GM18858 (cell line): ENCODE measurements around the gene AGXT.

Experiments
- ATAC-seq: cut with Tn5 transposase; IDR thresholded peaks from one replicate; pipeline ENCODE4 v1.9.1; 2021; ENCODE audit not compliant: unreplicated experiment

Gene AGXT

GRCh38 chr2:240868286-240869108 lies at the start of gene AGXT:
Gene AGXT, plus strand, starts transcription at chr2:240868824. Its CDS starts 42 bp downstream, at chr2:240868866.
- no peak for ATAC-seq

- no peak for ATAC-seq
These were observed 49.3 kb upstream of the AGXT start for GRCh38 chr2:240819126-240819857.

- ATAC-seq = no peak
These were observed 48.6 kb upstream of the AGXT start, which contains the start of gene KIF1A for GRCh38 chr2:240819858-240820606. Gene KIF1A, minus strand, starts transcription at chr2:240820219. Its CDS starts 22,467 bp downstream, at chr2:240797752.

- ATAC-seq = no peak
These were observed 47.8 kb upstream of the AGXT start for GRCh38 chr2:240820607-240821428.

GRCh38 chr2:240821429-240821778 lies 47.2 kb upstream of the AGXT start:
- ATAC-seq = no peak

- no peak for ATAC-seq
These were observed 46.3 kb upstream of the AGXT start for GRCh38 chr2:240822280-240822847.

GRCh38 chr2:240823449-240824336 lies 44.9 kb upstream of the AGXT start:
- no peak for ATAC-seq

- ATAC-seq = no peak
These were observed 43.1 kb upstream of the AGXT start for GRCh38 chr2:240825476-240825875.

GRCh38 chr2:240831594-240832204 lies 36.9 kb upstream of the AGXT start:
- ATAC-seq = no peak

GRCh38 chr2:240832205-240832727 lies 36.4 kb upstream of the AGXT start:
- peak; percentile 69 for ATAC-seq

- no peak for ATAC-seq
These were observed 35.6 kb upstream of the AGXT start for GRCh38 chr2:240832921-240833494.

- ATAC-seq = no peak
These were observed 34.8 kb upstream of the AGXT start for GRCh38 chr2:240833724-240834285.

- ATAC-seq = no peak
These were observed 34.1 kb upstream of the AGXT start for GRCh38 chr2:240834377-240834975.

GRCh38 chr2:240835528-240835927 lies 33.1 kb upstream of the AGXT start:
- ATAC-seq = no peak

- ATAC-seq = no peak
These were observed 31.7 kb upstream of the AGXT start for GRCh38 chr2:240836781-240837467.

GRCh38 chr2:240837621-240838020 lies 31.0 kb upstream of the AGXT start:
- ATAC-seq = no peak
